ENCODE measurements around the gene HEY2.
A peak's percentile ranks its signal among the peaks of the same experiment; 100 is the strongest.
"Not testable (repeated sequence)": the region's sequence is repeated elsewhere in the genome, so short reads cannot be mapped to it uniquely, and the experiment has no call there.

HEY2 gene

GRCh38 chr6:125749173-125749864 lies at the start of gene HEY2:
Gene HEY2, plus strand, starts transcription at chr6:125749632. Its CDS starts 145 bp downstream, at chr6:125749777.
- DNase-seq, result peak; percentile 94

- DNase-seq, result no peak
Observed at GRCh38 chr6:125700581-125701353, 48.7 kb upstream of the HEY2 start.

GRCh38 chr6:125701354-125701668 lies 48.1 kb upstream of the HEY2 start:
- DNase-seq, result no peak

- DNase-seq, result not testable (repeated sequence)
Observed at GRCh38 chr6:125703882-125704281, 45.5 kb upstream of the HEY2 start.

- DNase-seq, result no peak
Observed at GRCh38 chr6:125707615-125708243, 41.7 kb upstream of the HEY2 start.

GRCh38 chr6:125711013-125711675 lies 38.3 kb upstream of the HEY2 start:
- DNase-seq, result no peak

- DNase-seq, result peak; percentile 63
Observed at GRCh38 chr6:125714441-125715090, 34.9 kb upstream of the HEY2 start.

- peak; percentile 52 for DNase-seq
Observed at GRCh38 chr6:125717120-125717731, 32.2 kb upstream of the HEY2 start.

GRCh38 chr6:125718109-125718508 lies 31.3 kb upstream of the HEY2 start:
- DNase-seq, result no peak

GRCh38 chr6:125722886-125723285 lies 26.5 kb upstream of the HEY2 start:
- DNase-seq, result no peak

- no peak for DNase-seq
Observed at GRCh38 chr6:125727216-125727615, 22.2 kb upstream of the HEY2 start.

- DNase-seq, result no peak
Observed at GRCh38 chr6:125728739-125729138, 20.7 kb upstream of the HEY2 start.

GRCh38 chr6:125729983-125730382 lies 19.4 kb upstream of the HEY2 start:
- no peak for DNase-seq

GRCh38 chr6:125732398-125732797 lies 17.0 kb upstream of the HEY2 start:
- no peak for DNase-seq

GRCh38 chr6:125733516-125734300 lies 15.7 kb upstream of the HEY2 start:
- DNase-seq, result no peak

GRCh38 chr6:125738276-125738675 lies 11.2 kb upstream of the HEY2 start:
- DNase-seq, result no peak

GRCh38 chr6:125739364-125739763 lies 10.1 kb upstream of the HEY2 start:
- DNase-seq, result no peak

GRCh38 chr6:125741336-125741735 lies 8.1 kb upstream of the HEY2 start:
- no peak for DNase-seq

GRCh38 chr6:125742024-125742423 lies 7.4 kb upstream of the HEY2 start:
- DNase-seq, result no peak

- no peak for DNase-seq
Observed at GRCh38 chr6:125742464-125743120, 6.8 kb upstream of the HEY2 start.

- DNase-seq, result no peak
Observed at GRCh38 chr6:125743604-125744003, 5.8 kb upstream of the HEY2 start.

Measured in RPMI8226 (cell line).